Mucosa of gallbladder (tissue), 1 donor: ENCODE measurements around the gene LOXL3. TPM values are rescaled to one million over a fixed set of nuclear protein-coding genes. Genes with fewer than 3 reads are reported as not detected.

Experiments
- DNase-seq: peaks from one replicate; pipeline ENCODE4 v3.0.0-alpha.2; 2020; ENCODE audit warnings: low spot score
- total RNA-seq: library from RNA; stranded (reverse); gene quantifications from one replicate; pipeline ENCODE4 v1.2.1, GENCODE V29; 2021
- donor health status: DM: no; HTN: no; CAD: no.

Gene LOXL3
- total RNA-seq, 1 donor from 2014 or later: 15.9 TPM

- peak; percentile 99 for DNase-seq
Observed at GRCh38 chr2:74507145-74507925, 46.4 kb downstream of the LOXL3 start, which contains the start of gene PCGF1. Gene PCGF1 (minus strand): TSS chr2:74507695. CDS start chr2:74507668, 27 bp downstream.

GRCh38 chr2:74505448-74506246, 48.1 kb downstream of the LOXL3 start:
- DNase-seq: no peak

- no peak for DNase-seq
Observed at GRCh38 chr2:74504591-74504990, 49.2 kb downstream of the LOXL3 start.

GRCh38 chr2:74503506-74504475, 50.0 kb downstream of the LOXL3 start:
- no peak for DNase-seq

GRCh38 chr2:74502720-74503505, 50.8 kb downstream of the LOXL3 start:
- DNase-seq: peak; percentile 84

- DNase-seq: peak; percentile 64
Observed at GRCh38 chr2:74502147-74502719, 51.5 kb downstream of the LOXL3 start.

- DNase-seq: no peak
Observed at GRCh38 chr2:74501335-74502071, 52.2 kb downstream of the LOXL3 start.

GRCh38 chr2:74500578-74500946, 53.2 kb downstream of the LOXL3 start:
- DNase-seq: no peak

- DNase-seq: no peak
Observed at GRCh38 chr2:74499940-74500577, 53.7 kb downstream of the LOXL3 start.

GRCh38 chr2:74499267-74499939, 54.3 kb downstream of the LOXL3 start, which contains the start of gene LBX2:
Gene LBX2 (minus strand): TSS chr2:74499603. CDS start chr2:74499537, 66 bp downstream.
- DNase-seq: no peak

- DNase-seq: no peak
Observed at GRCh38 chr2:74498500-74499266, 55.1 kb downstream of the LOXL3 start.

GRCh38 chr2:74497777-74498499, 55.8 kb downstream of the LOXL3 start:
- DNase-seq: peak; percentile 30

GRCh38 chr2:74496997-74497776, 56.6 kb downstream of the LOXL3 start:
- DNase-seq: no peak

GRCh38 chr2:74495440-74495839, 58.3 kb downstream of the LOXL3 start:
- DNase-seq: no peak

GRCh38 chr2:74493546-74493945, 60.2 kb downstream of the LOXL3 start:
- DNase-seq: no peak
